C4-2B (cell line): Measurements from ENCODE around the gene FARP2.

Experiments used
- CTCF ChIP-seq: fragments of 450-650 bp; conservative IDR thresholded peaks from 2 replicates; pipeline ENCODE4 v1.5.1; 2017; ENCODE audit warnings: mild to moderate bottlenecking
- ZFX ChIP-seq: fragments of 450-650 bp; IDR thresholded peaks from 2 replicates; pipeline ENCODE4 v1.6.1; 2017

- TF ChIP-seq CTCF (no peak; the same call in 1 of the 2 replicates), ZFX (no peak)
These were observed 1.1 kb upstream of the FARP2 start for GRCh38 chr2:241354668-241355658.
